ENCODE results near the gene THSD4.

DNA sequence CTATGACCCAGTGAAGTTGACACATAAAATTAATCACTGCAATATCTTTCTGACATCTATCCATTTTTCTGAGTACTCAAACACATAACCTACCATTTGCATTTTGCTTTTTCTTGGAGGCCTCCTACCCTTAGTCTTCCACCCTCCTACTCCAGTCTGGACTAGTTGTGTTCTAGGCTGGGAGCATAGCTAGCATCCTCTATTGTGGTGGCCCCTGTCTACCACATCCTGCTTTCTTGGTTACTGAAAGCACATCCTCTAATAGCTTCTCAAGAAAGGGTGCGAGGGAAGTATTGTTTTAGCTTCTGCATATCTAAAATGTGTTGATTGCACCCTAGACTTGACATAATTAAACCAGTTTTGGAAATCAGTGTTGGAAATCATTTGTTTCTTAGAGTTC lies 176.5 kb downstream of the THSD4 start:
- TF ChIP-seq, protein P1, sequence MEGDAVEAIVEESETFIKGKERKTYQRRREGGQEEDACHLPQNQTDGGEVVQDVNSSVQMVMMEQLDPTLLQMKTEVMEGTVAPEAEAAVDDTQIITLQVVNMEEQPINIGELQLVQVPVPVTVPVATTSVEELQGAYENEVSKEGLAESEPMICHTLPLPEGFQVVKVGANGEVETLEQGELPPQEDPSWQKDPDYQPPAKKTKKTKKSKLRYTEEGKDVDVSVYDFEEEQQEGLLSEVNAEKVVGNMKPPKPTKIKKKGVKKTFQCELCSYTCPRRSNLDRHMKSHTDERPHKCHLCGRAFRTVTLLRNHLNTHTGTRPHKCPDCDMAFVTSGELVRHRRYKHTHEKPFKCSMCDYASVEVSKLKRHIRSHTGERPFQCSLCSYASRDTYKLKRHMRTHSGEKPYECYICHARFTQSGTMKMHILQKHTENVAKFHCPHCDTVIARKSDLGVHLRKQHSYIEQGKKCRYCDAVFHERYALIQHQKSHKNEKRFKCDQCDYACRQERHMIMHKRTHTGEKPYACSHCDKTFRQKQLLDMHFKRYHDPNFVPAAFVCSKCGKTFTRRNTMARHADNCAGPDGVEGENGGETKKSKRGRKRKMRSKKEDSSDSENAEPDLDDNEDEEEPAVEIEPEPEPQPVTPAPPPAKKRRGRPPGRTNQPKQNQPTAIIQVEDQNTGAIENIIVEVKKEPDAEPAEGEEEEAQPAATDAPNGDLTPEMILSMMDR (IDR thresholded peaks at IDR 0.05; ENCODE audit: insufficient read depth, low read length): no peak
- no peak for TF ChIP-seq POLR2AphosphoS5 (IDR thresholded peaks at IDR 0.05; ENCODE audit: low read depth)
- TF ChIP-seq GABPA (IDR thresholded peaks at IDR 0.05; ENCODE audit: low read depth): no peak

Data from HL-60 (cell line).